IMR-90 (cell line): Measurements from ENCODE around the gene ATP5PO.

Experiments used
- BHLHE40 ChIP-seq: fragments of 150-350 bp; IDR thresholded peaks from 2 replicates; pipeline ENCODE4 v1.6.1; 2016; ENCODE audit warnings: mild to moderate bottlenecking, low read depth, low read length
- CEBPB ChIP-seq: IDR thresholded peaks from 2 replicates; pipeline ENCODE4 v1.6.1; 2012; ENCODE audit warnings: low read depth, low read length, improper control_type of control experiment
- CHD1 ChIP-seq: IDR thresholded peaks from 2 replicates; pipeline ENCODE4 v1.6.1; 2012; ENCODE audit warnings: low read depth, low read length, improper control_type of control experiment
- CTCF ChIP-seq: conservative IDR thresholded peaks from 2 replicates; pipeline ENCODE4 v1.5.1; 2012; ENCODE audit warnings: mild to moderate bottlenecking, low read depth, low read length, improper control_type of control experiment
- FOS ChIP-seq: fragments of 150-350 bp; IDR thresholded peaks from 2 replicates; pipeline ENCODE4 v1.6.1; 2016; ENCODE audit warnings: low read depth, low read length
- MXI1 ChIP-seq: IDR thresholded peaks from 2 replicates; pipeline ENCODE4 v1.6.1; 2012; ENCODE audit warnings: low read depth, mild to moderate bottlenecking, low read length, moderate library complexity, borderline replicate concordance
- POLR2A ChIP-seq: IDR thresholded peaks from 2 replicates; pipeline ENCODE4 v1.6.1; 2012; ENCODE audit warnings: mild to moderate bottlenecking, low read depth, low read length
- RAD21 ChIP-seq: IDR thresholded peaks from 2 replicates; pipeline ENCODE4 v1.6.1; 2012; ENCODE audit warnings: low read length, improper control_type of control experiment
- RCOR1 ChIP-seq: IDR thresholded peaks from 2 replicates; pipeline ENCODE4 v1.6.1; 2012; ENCODE audit warnings: mild to moderate bottlenecking, low read length, improper control_type of control experiment; ENCODE audit not compliant: insufficient replicate concordance
- SMC3 ChIP-seq: fragments of 150-350 bp; IDR thresholded peaks from 2 replicates; pipeline ENCODE4 v1.6.1; 2016; ENCODE audit warnings: low read depth, mild to moderate bottlenecking, antibody characterized with exemption, low read length, moderate library complexity

DNA sequence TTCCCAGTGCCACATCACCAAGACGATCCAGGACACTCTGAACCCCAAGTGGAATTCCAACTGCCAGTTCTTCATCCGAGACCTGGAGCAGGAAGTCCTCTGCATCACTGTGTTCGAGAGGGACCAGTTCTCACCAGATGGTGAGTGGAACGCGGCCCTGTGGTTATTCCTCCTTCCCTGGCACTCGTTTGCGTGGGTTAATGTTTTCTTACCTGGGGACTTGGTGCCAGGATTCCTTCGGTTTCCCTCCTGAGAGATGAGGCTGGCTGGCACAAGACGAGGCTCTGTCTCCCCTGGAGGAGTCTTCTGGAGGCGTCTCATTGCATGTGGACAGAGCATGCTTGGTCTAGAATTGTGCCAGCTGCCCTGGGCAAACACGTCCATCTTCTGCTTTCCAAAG is 29.3 kb downstream of the ATP5PO start:
- no peak for TF ChIP-seq CTCF
- no peak for TF ChIP-seq POLR2A
- no peak for TF ChIP-seq FOS
- TF ChIP-seq SMC3: no peak
- no peak for TF ChIP-seq BHLHE40
- TF ChIP-seq RAD21: no peak
- no peak for TF ChIP-seq CHD1
- no peak for TF ChIP-seq MXI1
- TF ChIP-seq RCOR1: no peak
- no peak for TF ChIP-seq CEBPB
